Activated naive CD8-positive, alpha-beta T cell treated with anti-CD3 and anti-CD28 coated beads, Interleukin-2, amount 50 U/mL, for 16 hours (primary cell): ENCODE measurements around the gene MMP15.

Experiments
- DNase-seq: peaks from one replicate; pipeline ENCODE4 v3.0.0-alpha.2; 2020; ENCODE audit warnings: low read depth, low spot score

MMP15 gene

DNA sequence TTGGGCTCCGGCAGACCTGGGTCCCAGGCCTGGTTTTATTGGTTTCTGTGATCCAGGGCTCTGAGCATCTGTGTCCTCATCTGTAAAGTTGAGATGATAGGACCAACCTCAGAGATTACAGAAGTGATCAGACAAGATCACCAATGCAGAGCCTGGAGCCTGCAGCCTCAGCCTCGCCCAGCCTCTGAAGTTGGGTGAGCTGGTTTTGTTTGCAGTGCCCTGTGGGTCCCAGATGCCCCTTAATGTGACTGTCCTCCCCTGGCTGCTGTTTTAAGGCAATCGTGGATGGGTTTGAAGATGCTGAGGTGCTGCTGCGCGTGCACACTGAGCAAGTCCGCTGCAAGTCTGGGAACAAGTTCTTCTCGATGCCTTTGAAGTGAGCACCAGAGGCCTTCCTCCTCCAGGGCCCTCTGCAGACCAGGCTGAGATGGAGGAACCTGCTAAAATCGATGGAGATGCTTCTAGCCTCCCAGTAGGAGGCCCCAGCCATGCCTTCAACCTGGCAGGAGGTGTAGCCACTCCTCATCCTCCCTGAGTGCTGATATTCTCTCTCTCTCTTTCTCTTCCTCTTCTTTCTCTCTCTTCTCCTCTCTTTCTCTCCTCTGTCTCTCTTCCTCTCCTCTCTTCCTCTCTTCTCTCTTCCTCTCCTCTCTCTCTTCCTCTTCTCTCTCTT, 5.6 kb upstream of the MMP15 start:
- no peak for DNase-seq

DNA sequence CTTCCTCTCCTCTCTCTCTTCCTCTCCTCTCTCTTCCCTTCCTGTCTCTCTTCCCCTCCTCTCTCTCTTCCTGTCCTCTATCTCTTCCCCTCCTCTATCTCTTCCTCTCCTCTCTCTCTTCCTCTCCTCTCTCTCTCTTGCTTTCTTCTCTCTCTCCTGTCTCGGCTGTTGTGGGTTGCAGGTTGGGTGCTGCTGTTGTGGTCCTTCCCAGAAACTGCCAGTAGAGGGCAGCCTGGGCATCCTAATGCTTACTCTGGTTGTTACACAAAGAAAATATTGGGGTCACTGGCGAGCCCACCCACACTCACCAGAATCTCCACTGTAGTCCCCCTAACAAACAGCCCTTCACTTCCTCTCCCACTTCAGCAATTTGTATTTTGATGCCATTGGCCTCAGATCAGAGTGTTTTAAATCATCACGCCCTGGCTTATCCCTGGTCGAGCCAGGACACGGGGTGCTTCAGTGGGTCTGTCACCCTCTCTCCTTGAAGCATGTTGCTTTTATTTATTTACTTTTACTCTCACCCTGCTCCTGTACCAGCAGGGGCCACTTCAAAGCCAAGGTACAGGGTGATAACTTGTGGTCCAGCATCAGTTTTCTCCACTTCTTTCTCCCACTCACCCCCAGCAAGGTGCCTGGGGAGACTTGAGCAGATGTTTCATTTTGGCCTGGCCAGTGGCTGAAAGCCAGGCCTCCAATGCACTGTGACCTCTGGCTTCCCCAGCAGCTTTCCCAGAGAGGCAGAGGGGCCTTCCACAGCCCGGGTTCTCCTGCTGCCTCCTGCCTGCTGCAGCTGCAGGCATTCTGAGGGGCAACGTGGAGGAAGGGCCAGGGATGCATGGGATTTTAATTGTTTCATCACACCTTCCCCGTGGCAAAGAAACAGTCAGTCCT, 4.7 kb upstream of the MMP15 start:
- no peak for DNase-seq

DNA sequence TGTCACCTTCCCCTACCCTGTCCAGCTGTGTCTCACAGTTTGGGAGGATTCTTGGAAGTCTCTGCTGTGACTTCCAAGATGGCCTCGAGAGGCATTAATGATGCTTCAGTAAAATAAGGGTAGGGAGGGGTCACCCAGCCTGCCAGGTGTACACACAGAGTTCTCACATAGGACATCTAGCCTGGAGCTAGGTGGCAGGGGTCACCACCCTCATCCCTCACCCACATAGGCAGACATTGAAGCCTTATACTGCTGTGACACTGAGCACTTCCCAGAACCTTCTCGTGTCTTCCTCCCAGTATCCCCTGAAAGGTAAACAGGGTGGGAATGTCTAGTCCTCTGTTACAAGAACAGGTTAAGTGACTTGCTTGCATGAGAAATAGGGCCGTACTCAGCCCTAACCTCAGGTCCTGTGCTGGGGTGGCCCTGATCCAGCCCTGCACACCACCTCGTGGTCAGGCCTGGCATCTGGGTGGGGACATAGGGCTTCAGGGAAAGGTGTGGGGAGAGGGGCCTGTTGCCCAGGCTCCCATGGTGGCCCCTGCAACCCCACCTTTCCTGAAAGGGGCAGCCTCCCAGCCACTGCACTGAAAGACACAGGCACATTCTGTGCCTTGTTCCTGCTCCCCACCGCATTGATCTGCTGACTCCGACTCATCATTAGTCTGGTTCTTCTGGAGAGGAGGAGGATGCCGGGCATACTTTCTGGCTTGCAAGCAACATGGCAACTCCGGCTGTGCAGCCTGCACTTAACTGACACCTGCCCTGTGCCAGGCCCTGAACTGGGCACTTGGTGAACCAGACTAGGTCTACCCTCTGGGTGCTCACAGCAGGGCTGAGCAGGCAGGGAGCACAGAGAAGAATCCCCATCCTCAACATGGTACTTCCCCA, 3.6 kb upstream of the MMP15 start:
- no peak for DNase-seq

- no peak for DNase-seq
These were observed 2.8 kb upstream of the MMP15 start for GRCh38 chr16:58022601-58023371.

DNA sequence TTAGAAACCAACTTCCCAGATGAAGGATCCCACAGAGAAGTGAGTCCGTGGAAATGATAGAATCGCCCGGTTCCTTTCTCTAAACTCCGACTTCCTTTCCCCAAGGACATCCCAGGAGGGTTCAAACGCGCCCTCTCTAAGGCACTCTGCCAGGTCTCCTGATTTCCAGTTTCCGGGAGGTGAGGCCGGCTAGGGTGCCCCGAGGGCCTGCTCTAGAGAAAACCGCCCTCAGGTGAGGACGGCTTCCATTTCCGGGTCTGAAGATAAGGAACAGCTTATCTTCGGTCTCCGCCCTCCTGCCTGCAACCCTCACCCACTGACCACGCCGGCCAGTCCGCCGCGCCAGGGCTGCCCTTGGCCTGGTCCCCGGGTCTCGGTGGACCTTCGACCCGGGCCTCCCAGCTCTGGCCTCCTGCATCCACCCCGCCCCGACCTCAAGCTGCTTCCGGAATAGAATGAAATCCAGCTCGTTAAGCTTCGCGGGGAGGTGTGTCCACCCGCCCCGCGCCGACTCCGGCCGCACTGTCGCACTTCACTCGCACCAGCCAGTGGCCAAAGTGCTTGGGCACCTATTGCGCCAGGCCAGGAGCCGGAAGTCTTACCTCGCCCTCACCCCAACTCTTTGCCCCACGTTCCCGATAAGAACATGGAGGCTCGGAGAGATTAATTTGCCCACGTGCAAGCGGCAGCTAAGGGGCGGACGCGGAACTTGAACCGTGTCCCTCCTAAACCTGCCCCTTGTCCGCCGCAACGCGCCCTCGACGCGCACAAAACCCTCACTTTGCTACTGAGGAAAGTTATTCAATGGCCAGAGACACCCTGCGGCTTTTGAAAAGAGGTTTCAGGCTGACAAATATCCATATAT, 836 bp upstream of the MMP15 start:
- no peak for DNase-seq

- DNase-seq = no peak
These were observed 668 bp downstream of the MMP15 start for GRCh38 chr16:58026139-58026704.

GRCh38 chr16:58026705-58027160, 1.2 kb downstream of the MMP15 start:
- no peak for DNase-seq

GRCh38 chr16:58027161-58027915, 1.8 kb downstream of the MMP15 start:
- no peak for DNase-seq

GRCh38 chr16:58027916-58028455, 2.4 kb downstream of the MMP15 start:
- DNase-seq = no peak

GRCh38 chr16:58028541-58029070, 3.1 kb downstream of the MMP15 start:
- DNase-seq = no peak

DNA sequence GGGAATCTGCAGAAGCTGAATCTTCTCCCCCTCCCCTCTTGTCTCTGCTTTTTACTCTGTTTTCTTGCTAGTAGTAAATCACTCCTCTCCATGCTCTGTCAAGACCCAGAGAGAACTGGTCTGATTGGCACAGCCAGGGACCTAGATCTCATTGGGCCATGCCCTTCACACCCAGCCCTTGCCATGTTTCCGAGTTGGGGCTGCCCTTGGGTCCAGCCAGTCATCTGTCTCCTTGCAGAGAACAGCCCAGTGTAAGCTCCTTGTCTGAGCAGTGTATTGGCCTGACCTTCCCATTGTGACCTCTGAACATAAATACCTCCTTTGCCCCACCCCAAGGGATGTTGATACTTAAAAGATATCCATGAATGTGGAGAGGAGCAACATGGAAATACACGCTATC, 3.9 kb downstream of the MMP15 start:
- DNase-seq = no peak

DNA sequence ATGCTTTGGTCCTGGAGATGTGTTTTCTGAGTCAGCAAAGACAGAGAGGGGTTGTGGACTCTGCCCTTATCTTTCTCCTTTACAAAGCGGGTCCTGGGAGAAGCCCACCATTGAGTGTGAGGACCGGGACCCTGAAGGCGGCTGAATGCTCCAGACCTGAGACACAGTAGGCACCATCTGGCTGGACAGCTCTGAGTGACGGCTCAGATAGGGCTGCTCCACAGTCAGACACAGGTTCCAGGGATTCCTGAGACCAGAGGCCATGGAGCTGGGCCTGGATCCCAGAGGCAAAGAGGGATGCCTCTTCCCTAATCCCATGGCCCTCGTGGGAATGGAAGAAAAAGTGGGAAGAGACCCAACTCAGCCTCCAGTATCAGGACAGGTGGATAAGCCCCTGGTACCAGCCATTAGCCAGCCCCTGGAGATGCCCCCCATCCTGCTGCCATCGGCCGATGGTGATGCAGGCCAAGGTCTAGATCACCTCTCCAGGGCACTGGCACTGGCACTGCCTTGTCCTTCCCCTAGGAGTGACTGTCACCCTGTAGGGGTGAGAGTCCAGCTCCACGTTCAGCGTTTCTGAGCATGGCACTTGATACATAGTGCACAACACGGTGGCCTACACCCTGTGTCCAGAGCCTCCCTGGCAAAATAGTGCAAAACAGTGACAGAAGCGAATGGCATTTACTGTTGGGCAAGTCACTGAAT, 4.7 kb downstream of the MMP15 start:
- DNase-seq = no peak

DNA sequence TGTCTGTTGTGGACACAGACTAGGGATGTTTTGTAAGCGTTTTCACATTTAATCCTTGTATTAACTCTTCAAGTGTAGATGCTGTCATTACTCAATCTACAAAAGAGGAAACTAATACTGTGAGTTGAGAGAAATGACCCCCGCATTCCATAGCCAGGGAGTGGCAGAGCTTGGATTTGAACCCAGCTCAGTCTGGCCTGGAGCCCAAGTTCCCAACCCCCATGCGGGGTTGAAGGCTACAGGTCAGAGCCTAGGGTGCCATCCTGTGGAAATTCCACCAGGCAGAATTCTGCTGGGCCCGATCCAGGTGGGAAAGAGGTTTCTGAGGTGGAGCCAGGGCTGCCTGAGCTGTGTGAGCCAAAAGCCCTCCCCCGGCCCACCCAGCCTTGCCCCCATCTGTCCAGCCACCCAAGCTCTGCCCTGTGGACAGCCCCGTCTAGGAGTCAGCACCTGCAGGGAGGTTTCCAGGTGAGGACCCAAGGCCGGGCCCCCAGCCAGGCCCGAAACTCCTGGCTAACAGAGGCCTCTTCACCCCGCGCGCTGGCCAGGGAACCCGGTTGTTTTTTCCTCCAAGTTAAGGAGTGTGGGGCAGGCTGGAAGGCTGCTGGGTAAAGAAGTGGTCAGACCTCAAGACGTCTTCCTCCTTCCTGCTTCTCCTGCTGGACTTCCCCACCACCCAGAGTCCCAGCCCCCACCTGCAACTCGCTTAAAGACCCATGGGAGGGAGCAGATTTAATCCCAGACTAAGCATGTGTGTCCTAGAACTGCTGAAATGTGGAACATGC, 5.7 kb downstream of the MMP15 start:
- no peak for DNase-seq

DNA sequence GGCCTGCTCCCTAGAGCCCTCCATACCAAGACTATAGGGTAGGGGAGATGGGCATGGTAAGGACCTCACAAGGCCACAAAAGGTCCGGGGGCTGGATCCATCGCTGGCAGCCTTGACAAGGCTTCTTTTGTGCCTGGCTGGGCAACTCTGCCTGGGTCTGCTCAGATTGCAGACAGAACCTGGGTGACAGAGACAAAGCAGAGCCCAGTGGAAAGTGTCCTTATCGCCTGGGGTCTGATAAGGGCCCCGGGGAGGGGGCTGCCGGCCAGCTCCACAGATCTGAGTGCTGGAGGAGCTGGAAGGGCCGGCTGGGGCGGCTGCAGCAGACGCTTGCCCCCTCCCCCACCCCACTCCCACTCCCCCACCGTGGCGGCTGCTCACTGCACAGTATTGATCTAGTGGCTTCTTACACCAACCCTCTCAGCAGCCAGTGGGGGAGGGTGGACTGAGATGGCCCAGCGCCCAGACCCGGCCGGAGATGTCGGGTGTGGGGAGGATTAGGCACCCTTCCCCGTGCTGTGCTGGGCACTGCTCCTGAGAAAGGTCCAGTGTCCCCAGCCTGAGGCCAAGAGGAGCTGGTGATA, 7.2 kb downstream of the MMP15 start:
- no peak for DNase-seq

DNA sequence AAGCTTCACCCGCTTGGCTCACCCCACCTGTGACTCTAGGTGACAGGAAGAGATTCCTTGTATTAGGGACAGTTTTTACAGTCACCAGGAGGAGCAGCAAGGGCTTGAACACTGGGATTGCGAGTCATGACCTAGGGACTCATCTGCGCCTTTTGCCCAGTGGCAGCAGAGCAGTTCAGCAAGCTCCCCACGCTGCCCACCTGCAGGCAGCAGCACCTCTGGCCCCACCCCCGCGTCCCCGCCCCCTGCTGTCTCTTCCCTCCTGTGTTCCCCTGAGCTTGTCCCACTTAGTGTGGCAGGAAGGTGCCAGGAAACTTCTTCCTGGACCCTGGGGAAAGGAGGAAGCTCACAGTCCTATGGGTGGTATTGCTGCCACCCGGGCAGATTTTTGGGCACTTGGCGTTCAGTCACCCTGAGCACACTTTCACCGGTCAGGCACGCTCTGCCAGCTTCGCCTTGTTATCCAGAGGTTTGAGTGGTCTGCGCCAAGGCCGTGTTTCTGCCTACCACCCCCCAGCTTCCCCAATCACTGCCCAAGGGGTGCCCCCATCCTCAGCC, 8.7 kb downstream of the MMP15 start:
- DNase-seq = no peak

DNA sequence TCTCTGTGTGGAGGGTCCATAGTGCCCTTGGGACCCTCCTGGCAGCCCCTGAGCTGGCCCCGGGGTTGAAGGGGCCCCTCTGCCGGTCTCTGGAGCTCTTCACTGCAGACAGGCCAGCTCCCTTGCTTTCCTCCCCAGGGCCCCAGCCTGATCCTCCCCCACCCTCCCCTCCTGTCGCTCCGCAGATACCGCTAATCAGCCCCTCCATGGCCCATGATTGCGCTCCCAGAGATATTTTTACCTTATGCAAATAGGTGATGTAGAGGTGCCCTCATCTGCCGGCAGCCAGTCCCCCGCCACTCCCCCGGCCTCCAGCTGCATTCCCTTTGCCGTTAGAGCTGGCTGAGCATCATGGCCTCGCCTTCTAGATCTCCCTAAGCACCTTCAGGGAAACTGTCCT, 9.2 kb downstream of the MMP15 start:
- no peak for DNase-seq
